Activated naive CD4-positive, alpha-beta T cell treated with Interleukin-2 at 50 U/mL for 16 hours (primary cell): ENCODE measurements around the gene CCNY.

ENCODE experiments used
- DNase-seq: peaks from one replicate; pipeline ENCODE4 v3.0.0-alpha.2; 2020

Gene CCNY

GRCh38 chr10:35434533-35434932 lies 98.2 kb downstream of the CCNY start:
- DNase-seq = no peak

DNA sequence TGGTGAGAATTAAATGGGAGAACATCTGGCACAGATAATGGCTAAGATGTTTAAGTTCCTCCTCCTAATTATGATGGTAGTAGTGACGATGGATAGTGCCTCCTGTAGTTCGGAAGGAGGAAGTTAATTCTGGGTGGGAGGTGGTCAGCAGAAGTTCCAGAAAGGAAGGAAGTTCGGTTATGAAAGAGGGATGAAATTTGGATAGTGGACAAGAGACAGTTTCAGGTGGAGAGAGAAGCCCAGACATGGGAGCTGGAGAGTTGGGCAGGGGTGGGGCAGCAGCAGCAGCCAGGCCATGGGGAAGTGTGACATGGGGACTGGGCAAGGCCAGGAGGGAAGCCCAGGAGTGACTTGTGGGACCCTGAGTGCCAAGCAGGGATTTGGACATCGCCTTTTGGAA lies 99.5 kb downstream of the CCNY start:
- no peak for DNase-seq

DNA sequence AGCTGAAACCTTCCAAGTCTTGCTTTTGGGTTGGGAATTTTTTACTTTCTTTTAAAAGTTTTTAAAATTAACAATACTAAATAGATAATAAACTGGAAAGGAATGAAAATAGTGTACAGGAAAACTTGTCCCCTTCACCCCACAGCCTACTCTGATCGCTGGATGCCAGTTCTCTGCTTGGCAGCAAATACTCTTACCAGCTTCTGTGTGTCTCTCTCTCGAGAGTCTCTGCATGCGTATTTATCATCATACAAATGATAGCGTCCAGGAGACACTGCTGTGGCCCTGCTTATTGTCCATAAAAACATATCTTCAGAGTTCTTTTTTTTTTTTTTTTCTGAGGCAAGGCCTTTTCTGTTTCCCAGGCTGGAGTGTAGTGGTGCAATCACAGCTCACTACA lies 101.5 kb downstream of the CCNY start:
- DNase-seq = no peak

DNA sequence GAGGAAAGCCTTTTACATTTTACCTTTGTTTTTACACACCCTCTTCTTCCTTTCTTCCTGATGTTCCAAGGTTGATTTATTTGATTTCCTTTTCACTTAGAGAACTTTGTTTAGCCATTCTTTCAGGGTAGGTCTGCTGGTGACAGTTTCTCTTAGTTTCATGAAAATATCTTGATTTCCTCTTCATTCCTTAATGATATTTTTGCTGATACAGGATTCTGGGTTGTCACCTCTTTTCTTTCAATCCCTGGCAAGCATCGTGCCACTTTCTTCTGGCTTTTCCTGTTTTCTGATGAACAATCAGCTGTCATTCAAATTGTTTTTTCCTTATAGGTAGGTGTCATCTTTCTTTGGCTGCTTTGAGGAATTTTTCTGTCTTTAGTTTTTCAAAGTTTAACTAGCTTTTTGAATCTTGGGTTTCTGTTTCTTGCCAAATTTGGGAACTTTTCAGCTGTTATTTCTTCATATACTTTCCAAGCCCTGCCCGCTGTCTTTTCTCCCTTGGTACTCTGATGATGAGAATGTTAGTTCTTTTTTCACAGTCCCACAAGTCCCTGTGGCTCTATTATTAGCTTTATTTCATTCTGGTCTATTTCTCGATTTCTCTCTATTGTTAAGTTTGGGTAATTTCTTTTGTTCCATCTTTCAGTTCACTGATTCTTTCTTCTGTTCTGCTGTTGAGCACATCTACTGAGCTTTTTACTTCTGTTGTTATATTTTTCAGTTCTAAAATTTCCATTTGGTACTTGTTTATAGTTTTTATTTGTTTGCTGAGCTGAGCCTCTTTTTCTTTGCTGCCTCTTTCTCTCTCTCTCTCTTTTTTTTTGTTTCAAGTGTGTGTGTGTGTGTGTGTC lies 102.6 kb downstream of the CCNY start:
- DNase-seq = no peak

- no peak for DNase-seq
Observed at GRCh38 chr10:35440016-35440415, 103.7 kb downstream of the CCNY start.

DNA sequence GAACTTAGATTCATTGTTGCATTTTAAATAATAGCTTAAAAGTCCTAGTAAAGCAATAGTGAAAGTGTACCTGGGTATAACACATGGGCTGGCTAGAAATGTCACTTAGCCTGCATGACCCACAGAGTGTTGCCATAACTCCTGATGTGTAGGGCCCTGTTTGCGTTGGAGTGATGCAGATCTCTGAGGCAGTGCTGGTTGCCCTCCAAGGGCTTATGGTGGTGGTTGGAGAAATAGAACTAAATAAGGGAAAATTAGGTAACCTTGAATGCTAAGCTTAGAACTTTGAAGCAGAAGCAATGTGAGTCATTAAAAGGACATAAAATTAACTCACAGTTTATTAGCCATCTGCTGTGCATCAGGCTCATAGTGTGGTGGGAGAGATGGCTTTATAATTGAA lies 105.7 kb downstream of the CCNY start:
- DNase-seq = no peak

DNA sequence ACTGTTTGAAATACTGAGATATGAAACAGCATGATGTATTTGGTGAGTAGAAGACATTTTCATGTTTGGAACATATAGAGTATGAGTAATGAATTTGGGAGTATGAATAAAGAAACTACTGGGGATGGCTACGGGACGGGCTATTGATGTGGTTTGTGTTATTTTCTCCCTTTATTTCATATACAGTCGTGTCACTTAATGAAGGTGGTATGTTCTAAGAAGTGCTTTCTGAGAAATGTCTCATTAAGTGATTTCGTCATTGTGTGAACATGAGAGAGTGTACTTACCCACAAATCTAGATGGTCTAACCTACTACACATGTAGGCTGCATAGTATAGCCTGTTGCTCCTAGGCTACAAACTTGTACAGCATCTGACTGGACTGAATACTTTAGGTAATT lies 106.3 kb downstream of the CCNY start:
- DNase-seq = no peak

DNA sequence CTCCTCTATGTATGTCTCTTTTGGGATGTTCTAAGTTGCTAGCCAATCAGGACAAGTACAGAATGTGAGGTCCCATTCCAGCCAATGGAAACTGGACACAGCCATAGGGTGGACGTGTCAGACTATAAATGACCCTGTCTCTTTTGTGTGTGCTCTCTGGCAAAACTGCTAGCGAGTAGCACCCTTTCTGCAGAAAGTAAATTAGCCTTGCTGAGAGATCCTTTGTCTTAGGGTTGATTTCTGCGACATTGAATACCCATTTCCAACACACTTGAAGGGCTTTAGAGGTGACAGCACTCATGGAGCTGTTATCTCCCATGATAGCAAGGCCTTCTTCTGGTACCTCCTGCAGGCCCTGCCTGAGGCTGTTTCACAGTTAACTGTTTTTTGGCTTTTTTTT lies 107.5 kb downstream of the CCNY start:
- no peak for DNase-seq

DNA sequence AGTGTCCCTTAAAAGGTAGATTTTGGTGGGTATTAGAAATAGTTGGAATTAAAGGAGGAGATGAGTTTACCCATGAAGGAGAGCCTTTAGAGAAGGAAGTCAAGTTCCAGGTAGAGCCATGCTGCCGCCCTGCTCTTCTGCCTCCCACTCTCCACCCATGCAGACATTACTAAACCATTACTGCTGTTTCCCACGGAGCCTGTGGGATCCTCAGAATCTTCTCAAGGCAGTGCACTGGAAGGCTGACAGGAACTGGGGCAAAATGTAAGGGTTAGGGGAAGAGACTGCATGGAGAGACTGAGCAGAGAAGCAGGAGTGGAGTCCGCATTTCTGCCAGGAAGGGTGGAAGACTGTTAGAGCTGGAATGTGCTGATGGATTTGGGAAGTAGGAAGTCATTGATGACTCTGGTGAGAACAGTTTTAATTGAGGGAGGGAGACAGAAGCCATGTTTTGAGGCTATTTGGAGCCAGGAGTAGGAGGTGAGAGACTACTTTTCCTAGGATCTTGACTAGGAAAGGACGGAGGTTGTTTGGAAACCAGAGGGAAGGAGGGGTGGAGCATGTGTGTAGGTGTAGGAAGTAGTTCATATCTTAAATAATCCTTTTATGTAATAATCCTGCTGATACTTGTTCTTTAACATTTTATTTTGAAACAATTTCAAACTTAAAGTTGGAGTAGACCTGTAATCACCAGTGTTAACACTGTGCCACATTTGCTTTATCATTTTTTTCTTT lies 109.0 kb downstream of the CCNY start:
- no peak for DNase-seq

DNA sequence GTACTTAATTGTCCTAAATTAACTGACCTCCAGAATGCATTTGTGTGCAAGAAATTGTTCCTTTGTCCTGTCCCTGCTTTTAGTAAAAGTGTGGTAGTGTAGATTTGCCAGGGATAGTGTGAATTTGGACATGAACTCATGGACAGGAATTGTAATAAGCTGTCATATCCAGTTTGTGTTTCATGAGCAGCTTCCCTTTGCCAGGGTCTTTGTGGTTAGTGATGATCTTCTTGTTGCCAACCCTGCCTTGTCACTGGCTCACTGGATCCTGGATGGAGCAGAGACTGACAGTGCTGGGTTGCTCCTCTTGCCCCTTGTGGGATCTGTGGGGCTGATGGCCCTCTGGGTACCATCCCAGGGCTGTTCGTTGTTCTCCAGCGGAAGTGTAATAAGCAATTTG lies 110.1 kb downstream of the CCNY start:
- DNase-seq = no peak

GRCh38 chr10:35447693-35448407 lies 111.5 kb downstream of the CCNY start:
- DNase-seq = peak; percentile 5

- DNase-seq = no peak
Observed at GRCh38 chr10:35448687-35449662, 112.7 kb downstream of the CCNY start.

- no peak for DNase-seq
Observed at GRCh38 chr10:35449944-35450343, 113.6 kb downstream of the CCNY start.

DNA sequence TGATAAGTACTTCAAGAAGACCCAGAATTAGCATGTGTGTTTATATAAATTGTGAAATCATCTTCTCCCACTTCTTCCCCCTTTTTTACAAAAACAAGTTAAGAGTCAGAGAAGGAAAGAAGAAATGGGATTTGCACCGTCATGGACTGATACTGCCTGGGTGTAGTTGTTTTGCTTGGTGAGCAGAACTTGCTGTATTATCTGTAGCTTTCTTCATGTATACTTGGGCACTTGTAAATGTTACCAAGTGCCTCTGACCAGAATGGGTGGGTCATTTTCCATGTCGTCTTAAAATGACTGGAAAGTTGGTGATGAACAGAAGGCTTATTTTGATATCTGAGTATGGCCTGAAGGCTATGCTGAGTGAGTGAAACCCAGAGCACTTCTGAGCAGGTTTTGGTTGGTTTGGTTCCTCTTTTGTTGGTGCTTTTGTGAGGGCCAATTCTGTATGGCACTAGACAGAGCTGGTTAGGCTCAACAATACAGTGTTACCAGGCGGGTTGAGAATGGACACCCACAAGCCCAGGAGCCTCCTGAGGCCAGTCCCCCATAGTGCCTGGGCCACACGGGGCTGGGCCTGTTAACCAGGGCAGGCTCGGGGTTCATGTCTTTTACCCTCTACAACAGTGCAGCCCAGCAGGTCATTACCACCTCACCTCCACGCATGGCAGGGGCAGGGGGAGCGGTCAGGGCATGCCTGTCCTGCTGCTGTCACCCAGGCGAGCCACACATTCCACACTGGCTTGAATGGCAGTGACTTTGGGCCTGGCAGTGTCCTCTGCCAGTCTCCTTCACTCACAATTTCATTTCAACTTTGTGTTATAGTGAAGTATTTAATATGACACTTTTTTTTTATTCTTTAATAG lies 115.1 kb downstream of the CCNY start:
- DNase-seq = no peak

DNA sequence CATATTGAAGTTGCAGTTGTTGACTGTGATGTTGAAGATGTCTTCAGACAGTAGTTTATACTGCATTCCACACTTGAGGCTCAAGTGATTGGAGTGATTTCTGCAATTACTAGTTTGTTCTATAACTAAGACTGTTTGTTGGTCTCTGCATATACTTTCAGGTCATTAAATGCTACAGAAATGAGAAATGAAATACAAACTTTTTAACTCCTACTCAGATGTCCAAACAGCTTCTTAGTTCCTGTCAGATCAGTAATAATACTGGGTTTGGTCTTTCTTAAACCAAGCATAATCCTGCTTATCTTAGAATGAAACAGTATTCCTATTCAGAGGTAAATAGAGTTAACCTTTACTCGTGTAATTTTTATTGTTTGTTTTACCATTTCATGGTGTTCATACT lies 115.9 kb downstream of the CCNY start:
- DNase-seq = no peak

DNA sequence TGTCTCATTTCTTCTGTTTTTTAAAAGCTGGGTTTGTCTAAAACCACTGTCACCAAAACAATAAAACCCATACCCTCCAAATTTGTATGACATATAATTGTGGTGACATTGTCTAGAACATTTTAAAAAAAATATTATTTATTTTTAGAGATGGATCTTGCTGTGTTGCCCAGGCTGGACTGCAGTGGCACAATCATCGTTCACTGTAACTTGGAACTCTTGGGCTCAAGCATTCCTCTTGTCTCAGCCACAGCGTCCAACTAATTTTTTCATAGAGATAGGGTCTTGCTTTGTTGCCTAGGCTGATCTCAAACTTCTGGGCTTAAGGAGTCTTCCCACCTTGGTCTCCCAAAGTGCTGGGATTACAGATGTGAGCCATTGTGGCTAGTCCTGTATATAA lies 116.5 kb downstream of the CCNY start:
- DNase-seq = no peak

GRCh38 chr10:35453855-35454532 lies 117.7 kb downstream of the CCNY start:
- no peak for DNase-seq

DNA sequence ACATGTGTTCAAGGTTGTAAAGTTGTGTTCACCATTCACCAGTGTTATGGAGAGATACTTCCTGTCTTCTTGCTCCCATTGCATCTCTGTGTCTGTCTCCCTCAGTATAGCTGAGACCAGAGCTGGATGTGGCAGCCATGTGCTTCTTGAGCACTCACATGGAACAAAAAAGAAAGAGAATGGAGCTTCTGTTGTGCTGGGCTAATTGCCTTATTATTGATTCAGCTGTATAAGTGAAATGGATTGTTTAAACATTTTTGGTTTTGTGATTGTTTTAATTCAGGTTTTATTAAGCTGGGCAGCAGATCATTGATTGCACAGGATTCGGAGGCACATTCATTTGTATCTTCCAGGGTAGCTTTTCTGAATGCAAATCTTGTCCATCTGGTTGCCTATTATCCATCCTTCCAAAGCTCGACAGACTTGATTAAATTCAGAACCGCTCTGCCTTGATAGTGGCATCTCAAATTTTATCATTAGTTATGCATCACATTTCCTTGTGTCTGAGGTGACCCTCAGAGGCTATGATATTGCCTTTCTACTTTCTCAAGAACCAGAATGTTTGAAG lies 119.9 kb downstream of the CCNY start:
- DNase-seq = no peak

- no peak for DNase-seq
Observed at GRCh38 chr10:35456784-35457183, 120.5 kb downstream of the CCNY start.
